Omental fat pad (tissue), 4 donors: ENCODE measurements around the gene CELA1. TPM values are rescaled to one million over a fixed set of nuclear protein-coding genes. Genes with fewer than 3 reads are reported as not detected.

Experiments
- ATAC-seq: fragments of 150-250 bp; one replicate; pipeline ENCODE4 v1.9.1; 2016; ENCODE audit warnings: mild to moderate bottlenecking, moderate library complexity; ENCODE audit not compliant: low FRiP score
- DNase-seq: peaks from one replicate; pipeline ENCODE4 v3.0.0-alpha.2; 2019; ENCODE audit warnings: low spot score
- total RNA-seq, 4 donors: library from RNA; depleted of rRNA; stranded (reverse); fragments of >200 nt; gene quantifications; one replicate each; pipeline ENCODE4 v1.1.0, GENCODE V29; 2016
- TF ChIP-seq, protein P1 (sequence below), 3 donors: fragments of 450-650 bp; IDR thresholded peaks; one replicate each; pipeline ENCODE4 v1.5.1; 2016 to 2017; ENCODE audit warnings: antibody characterized with exemption in 3 of 3, mild to moderate bottlenecking in 3 of 3, moderate library complexity in 2 of 3

The CELA1 gene
- total RNA-seq, result not detected

DNA sequence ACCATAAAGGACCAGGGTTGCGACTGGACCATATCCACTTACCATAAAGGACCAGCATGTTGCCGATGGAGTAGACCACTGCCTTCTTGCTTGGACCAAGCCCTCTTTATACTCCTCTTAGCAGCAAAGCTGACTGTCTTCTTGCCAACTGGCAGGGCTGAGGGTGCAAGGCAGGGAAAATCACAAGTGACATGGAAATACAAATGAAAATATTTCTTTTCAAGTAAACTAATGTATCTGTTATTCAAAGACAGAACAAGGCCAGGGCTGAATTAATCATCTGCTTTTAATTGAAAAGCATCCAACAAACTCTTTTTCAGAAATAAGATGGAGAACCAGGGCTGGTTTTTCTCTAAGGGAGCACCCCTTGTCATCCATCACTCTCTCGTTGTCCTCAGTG, at the start of gene CELA1:
Gene CELA1, minus strand, starts transcription at position 99 of the 400 bp plus-strand sequence. Its CDS starts 41 bp downstream, at position 58.
- DNase-seq (no peak), ATAC-seq (no peak)
- TF ChIP-seq, protein P1, sequence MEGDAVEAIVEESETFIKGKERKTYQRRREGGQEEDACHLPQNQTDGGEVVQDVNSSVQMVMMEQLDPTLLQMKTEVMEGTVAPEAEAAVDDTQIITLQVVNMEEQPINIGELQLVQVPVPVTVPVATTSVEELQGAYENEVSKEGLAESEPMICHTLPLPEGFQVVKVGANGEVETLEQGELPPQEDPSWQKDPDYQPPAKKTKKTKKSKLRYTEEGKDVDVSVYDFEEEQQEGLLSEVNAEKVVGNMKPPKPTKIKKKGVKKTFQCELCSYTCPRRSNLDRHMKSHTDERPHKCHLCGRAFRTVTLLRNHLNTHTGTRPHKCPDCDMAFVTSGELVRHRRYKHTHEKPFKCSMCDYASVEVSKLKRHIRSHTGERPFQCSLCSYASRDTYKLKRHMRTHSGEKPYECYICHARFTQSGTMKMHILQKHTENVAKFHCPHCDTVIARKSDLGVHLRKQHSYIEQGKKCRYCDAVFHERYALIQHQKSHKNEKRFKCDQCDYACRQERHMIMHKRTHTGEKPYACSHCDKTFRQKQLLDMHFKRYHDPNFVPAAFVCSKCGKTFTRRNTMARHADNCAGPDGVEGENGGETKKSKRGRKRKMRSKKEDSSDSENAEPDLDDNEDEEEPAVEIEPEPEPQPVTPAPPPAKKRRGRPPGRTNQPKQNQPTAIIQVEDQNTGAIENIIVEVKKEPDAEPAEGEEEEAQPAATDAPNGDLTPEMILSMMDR (IDR thresholded peaks at IDR 0.05), result no peak

DNA sequence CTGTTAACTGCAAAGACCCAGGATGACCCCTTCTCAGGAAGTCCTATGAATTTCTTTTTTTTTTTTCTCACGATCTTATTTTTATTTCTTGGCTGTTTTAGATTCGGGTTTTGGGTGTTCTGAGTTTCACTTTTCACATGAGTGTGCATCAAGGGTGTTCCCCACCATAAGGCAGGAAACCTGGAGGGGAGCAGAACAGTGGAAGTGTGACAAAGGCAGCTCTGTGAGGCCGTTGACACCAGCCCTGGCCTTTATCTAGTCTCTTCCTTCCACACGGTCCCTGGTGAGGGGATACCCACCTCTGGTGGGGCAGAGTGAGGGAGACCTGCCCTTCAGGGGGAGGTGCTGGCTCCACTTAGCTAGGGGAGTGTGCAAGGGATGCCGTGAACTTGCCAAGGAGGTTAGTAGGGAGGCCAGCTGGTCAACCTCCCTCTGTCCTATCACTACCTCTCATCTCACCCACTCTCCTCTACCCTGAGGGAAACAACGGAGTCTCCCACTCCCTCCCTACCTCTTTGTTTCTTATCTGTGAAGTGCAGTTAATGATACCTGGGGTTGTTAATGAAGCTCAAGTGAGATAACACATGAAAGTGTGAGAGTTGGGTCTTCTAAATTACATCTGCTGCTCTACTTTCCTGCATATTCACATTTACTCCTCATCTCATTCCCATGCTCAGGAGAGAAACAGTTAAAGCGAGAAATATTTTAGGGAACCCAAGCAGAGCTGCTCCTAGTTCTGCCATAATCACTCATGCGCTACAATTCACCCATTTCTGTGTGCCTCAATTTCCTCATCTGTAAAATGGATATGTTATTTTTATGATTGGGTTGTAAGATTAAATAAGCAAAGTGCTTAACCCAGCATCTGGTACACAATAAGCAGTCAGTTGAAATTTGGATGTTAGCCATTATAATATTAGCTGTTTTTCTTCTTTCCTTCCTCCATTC, 49.1 kb upstream of the CELA1 start:
- TF ChIP-seq, protein P1 (IDR thresholded peaks at IDR 0.05), result no peak
- ATAC-seq (no peak), DNase-seq (no peak)

DNA sequence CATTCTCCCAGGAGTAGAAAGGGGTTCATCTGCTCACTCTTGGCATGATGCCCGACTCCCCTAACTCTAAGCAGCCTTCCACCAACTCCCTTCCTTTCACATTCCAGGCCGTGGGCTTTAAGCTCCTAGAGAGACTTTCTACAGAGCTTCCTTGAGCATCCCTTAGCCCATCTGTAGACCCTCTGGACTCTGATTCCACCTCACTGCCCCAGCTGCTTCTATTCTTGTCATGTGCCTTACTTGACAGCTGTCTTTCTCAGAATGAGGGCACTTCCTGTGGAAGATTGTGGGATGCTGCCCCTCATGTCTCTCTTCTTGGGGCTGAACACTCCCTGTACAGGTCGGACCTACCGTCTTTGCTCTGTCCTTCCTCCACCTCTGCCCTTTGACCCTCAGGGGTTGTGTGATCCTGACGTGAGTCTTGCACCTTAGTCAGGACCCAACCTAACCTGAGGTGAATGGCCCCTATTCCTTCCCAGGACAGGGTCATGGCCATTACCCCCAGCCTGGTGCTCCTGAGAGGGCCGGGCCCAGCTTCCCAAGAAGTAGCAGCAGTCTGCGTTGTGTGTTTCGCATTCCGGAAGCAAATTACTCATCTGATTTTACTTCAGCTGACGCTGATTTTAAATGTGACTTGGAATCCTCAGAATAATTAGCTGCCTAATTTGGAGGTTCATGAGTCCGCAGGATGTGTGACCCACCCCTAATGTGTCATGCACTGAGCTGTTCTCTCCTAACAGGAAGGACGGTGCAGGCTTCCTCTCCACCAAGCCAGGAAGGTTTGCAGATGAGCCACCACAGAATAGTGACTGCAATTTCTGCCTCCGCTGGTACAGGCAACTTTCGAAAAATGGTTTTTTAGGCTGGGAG, 47.4 kb upstream of the CELA1 start:
- DNase-seq (no peak), ATAC-seq (no peak)
- TF ChIP-seq, protein P1 (IDR thresholded peaks at IDR 0.05), result no peak

DNA sequence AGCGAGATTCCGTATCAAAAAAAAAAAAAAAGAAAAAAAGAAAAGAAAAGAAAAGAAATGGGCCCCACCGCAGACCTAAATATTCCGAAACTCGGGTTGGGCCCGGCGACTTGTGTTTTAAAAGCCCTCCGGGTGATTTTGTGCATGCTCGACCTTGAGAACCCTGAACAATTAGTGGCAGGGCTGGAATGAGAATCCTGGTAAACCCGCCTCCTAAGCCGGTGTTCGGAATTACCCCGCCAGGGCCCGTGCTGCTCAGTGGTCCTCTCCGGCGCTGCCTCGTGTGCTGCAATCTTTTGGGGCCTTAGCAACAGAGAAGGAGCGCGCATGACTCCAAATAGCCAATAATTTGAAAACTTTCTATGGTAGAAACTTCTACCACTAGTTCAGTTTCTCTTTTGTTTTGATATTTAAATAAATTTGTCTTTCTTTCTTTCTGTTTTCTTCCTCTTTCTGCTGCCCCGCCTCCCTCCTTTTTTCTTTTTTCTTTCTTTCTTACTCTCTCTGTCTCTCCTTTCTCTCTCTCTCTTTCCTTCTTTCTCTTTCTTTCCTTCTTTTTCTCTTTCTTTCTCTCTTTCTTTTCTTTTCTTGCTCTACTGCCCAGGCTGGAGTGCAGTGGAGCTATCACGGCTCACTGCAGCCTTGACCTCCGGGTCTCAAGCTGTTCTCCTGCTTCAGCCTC, 46.2 kb upstream of the CELA1 start:
- TF ChIP-seq, protein P1 (IDR thresholded peaks at IDR 0.05), result no peak
- ATAC-seq (no peak), DNase-seq (no peak)

DNA sequence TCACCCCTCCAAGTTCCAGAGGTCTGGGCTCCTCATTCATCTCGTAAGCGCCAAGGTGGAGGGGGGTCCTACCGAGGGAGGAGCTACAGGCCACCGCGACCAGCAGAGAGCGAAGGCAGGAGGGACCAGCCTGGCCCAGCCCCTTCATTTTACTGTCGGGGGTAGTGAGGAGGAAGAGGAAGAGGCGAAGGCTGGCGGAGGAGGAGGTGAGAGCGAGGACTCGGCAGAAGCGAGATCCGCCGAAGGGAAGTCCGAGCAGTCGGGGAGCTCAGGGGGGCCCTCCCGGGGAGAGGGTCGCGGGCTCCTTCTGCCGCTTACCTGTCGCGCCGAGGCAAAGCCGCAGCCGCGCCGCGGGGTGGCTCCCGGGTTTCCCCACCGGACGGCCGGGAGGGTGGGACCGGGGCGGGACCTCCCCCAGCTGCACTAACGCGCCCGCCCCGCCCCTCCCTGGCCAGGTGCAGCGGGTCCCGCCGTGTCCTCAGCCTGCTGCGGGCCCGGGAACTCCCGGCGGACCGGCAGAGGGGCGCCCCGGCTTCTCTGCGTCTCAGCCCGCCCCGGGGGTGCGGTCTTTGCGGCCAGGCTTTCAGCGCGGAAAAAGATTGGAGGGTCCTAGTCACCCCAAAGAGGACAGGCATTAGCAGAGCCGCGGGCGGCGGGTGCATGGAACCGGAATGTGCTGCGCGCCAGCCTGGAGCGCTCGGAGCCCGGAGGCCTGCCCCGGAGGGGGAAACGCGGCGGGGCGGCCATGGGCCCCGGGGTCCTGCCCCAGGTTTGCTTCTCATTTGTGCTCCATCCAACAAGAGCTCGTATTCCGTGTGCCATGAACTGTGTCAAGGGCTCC, 45.0 kb upstream of the CELA1 start, which contains the start of gene GALNT6:
Gene GALNT6, minus strand, starts transcription at position 124 of the 841 bp plus-strand sequence. CDS start 11,625 bp downstream, outside the sequence.
- TF ChIP-seq, protein P1 (IDR thresholded peaks at IDR 0.05), result no peak
- ATAC-seq, result peak; percentile 46
- no peak for DNase-seq

DNA sequence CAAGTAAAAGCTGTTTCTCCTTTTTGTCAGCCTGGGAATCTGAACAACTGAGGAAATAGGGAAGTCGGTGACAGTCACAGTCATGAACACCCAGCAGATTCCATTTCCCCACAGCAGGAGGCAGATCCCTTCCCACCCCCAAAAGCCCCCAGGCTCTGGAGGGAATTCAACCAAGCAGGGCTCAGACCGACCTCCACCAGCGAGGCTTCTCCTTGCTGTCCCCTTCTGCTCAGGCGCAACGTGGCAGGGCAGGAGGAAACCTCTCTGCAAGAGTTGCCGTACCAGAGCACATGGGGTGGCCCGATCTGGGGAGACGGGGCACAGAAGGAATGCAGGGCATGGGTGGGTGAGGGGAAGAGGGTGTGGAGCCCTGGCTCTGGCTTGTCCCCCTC, 44.4 kb upstream of the CELA1 start:
- TF ChIP-seq, protein P1 (IDR thresholded peaks at IDR 0.05), result no peak
- ATAC-seq, result peak; percentile 28
- no peak for DNase-seq
